GM19397 (cell line): ENCODE results near the gene SPATA31D3.
A peak's percentile ranks its signal among the peaks of the same experiment; 100 is the strongest.
"Not testable (repeated sequence)": the region's sequence is repeated elsewhere in the genome, so short reads cannot be mapped to it uniquely, and the experiment has no call there.

ENCODE experiments used
- ATAC-seq: cut with Tn5 transposase; IDR thresholded peaks from one replicate; pipeline ENCODE4 v1.9.1; 2021; ENCODE audit warnings: mild to moderate bottlenecking, moderate library complexity; ENCODE audit not compliant: unreplicated experiment

Gene SPATA31D3

GRCh38 chr9:81976351-81976750 is 33.1 kb downstream of the SPATA31D3 start:
- ATAC-seq = no peak

GRCh38 chr9:81979196-81979595 is 35.9 kb downstream of the SPATA31D3 start:
- ATAC-seq = peak; percentile 72

GRCh38 chr9:81980568-81980967 is 37.3 kb downstream of the SPATA31D3 start:
- no peak for ATAC-seq

- no peak for ATAC-seq
Measured at GRCh38 chr9:81981883-81982282, 38.6 kb downstream of the SPATA31D3 start.

- ATAC-seq = no peak
Measured at GRCh38 chr9:81984928-81985327, 41.6 kb downstream of the SPATA31D3 start.

- no peak for ATAC-seq
Measured at GRCh38 chr9:81986051-81986450, 42.8 kb downstream of the SPATA31D3 start.

GRCh38 chr9:81988472-81988871 is 45.2 kb downstream of the SPATA31D3 start, which contains the start of gene SPATA31D1:
TSS of gene SPATA31D1 (plus strand) at chr9:81988772. CDS start at chr9:81988819, 47 bp downstream.
- ATAC-seq = not testable (repeated sequence)

- no peak for ATAC-seq
Measured at GRCh38 chr9:81989700-81990099, 46.4 kb downstream of the SPATA31D3 start.

- ATAC-seq = no peak
Measured at GRCh38 chr9:81993656-81994055, 50.4 kb downstream of the SPATA31D3 start.
